Cardiac septum (tissue), 1 donor: ENCODE data around the gene CUL4A. TPM values are rescaled to one million over a fixed set of nuclear protein-coding genes. Genes with fewer than 3 reads are reported as not detected.
"Not testable (repeated sequence)": the region's sequence is repeated elsewhere in the genome, so short reads cannot be mapped to it uniquely, and the experiment has no call there.

Experiments
- DNase-seq: peaks from one replicate; pipeline ENCODE4 v3.0.0-alpha.2; 2020; ENCODE audit warnings: low spot score
- intact Hi-C: fragments of 100-400 bp; cut with DNase I; formaldehyde crosslinking; loops from one replicate; pipeline ENCODE4 v1.14.0; 2022
- total RNA-seq: library from RNA; stranded (reverse); fragmentation: NEBNext Ultra II Directional; extraction: Animal tissue kit (Norgen Biotek cat#: 25700); gene quantifications from one replicate; pipeline ENCODE4 v1.2.1, GENCODE V29; 2021
- donor health status: DM: no; HTN: no; CAD: no.

CUL4A gene
- total RNA-seq, 1 donor from 2014 or later, result 92.5 TPM

GRCh38 chr13:113226873-113227450 is 17.5 kb downstream of the CUL4A start:
- no peak for DNase-seq
- intact Hi-C loops, result loop anchor here (10.0 kb wide), 1 partner anchor 282 kb away; no protein-coding TSS in a partner anchor

DNA sequence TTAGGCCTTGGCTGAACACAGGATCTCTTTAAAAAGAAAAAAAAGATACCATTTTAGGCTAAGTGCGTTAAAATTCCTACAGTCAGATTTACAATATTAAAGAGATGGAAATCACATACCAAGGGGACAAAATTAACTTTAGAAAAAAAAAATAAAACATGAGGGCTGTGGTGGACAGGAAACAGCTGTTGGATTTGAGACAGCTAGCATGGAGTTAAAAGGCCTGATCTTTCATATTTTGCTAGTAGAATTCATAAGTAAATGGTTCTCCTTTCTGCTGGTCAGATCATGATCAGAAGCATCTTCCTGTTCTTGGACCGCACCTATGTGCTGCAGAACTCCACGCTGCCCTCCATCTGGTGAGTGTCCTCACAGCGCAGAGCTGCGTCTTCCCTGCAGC is 19.7 kb downstream of the CUL4A start:
- intact Hi-C loops, result loop anchor here (10.0 kb wide), 1 partner anchor 284 kb away; no protein-coding TSS in a partner anchor
- DNase-seq, result no peak

DNA sequence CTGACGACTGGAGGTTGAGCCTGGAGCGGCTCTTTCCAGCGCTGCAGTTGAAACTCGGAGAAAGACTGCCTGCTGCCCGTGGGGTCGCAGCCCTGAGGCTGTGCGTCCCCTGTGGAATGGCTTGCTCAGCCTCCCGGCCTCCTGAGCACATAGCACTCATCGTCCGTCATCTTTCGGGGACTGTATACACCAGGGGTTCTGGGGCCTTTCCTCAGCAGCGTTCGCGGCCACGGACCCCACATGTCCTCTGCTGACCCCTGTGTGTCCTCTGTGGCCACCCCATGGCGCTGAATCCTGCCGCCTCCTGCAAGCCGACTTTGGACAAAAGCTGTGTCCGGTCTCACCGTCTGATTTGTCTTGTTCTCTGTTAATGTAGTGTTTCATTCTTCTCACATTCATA is 20.4 kb downstream of the CUL4A start:
- intact Hi-C loops, result loop anchor here (10.0 kb wide), 1 partner anchor 285 kb away; no protein-coding TSS in a partner anchor
- no peak for DNase-seq

GRCh38 chr13:113231306-113232207 is 22.1 kb downstream of the CUL4A start:
- DNase-seq, result no peak
- intact Hi-C loops, result no loop called here

DNA sequence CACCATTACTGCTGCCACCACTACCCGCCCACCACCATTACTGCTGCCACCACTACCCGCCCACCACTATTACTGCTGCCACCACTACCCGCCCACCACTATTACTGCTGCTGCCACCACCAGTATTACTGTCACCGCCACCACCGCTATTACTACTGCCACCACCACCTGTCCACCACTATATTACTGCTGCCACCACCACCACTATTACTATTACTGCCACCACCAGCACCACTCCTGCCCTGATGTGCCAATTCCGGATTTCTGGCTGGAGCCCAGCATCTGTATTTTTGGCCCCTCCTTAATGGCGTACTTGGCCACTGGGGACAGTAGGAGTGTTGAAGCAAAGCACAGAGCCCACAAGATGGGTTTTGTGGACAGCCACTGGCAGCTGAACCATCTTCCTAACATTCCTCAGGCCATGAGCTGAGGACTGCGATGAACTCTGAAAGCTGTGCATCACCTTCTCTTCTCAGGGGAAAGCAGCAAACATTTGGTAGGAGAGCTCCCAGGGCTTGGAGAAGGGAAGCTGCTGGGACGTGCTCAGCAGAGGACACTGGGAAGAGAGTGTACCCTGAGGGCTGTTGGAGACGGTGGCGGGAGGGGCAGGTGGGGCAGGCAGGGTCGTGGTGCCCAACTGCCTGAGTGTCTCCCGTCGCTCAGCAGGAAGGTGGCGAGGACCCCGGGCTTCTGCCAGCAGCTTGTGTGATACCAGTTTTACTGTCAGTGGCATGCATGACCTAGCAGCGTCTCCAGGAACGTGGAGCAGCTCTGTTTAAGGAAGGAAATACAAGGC is 23.0 kb downstream of the CUL4A start:
- DNase-seq, result no peak
- intact Hi-C loops, result no loop called here

- intact Hi-C loops, result no loop called here
- no peak for DNase-seq
Observed at GRCh38 chr13:113233101-113233500, 23.7 kb downstream of the CUL4A start.

DNA sequence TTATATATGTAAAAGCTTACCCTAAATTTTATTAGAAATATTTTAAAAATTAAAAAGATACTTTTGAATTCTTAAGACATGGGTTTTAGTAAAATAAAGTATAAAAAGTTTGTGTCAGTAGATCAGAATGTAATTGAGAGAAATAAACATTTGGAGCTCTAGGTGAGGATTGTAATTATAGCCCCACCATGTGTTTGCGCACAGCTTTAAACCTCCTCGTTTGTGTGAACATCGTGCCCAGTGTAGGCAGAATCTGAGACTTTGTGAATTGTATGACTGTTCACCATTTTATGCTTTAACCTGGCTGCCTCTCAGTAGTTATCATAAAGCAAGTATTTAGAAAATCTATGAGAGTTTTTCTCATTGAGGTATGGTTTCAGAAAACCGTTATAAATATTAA is 29.1 kb downstream of the CUL4A start:
- intact Hi-C loops, result no loop called here
- DNase-seq, result no peak

DNA sequence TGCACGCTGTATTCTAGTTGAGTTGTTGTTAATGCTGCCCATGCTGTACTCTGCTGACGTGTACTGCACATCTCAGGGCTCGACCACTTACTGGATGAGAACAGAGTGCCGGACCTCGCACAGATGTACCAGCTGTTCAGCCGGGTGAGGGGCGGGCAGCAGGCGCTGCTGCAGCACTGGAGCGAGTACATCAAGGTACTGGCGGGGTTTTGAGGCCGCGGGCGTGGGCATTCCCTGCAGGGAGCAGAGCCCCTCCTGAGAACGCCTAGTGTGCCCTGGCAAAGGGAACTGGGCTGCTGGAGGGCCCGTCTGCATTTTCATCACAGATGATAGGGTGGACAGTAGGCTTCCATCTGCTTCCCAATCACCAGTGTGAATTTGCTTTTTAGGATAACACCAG is 29.9 kb downstream of the CUL4A start:
- DNase-seq, result no peak
- intact Hi-C loops, result no loop called here

DNA sequence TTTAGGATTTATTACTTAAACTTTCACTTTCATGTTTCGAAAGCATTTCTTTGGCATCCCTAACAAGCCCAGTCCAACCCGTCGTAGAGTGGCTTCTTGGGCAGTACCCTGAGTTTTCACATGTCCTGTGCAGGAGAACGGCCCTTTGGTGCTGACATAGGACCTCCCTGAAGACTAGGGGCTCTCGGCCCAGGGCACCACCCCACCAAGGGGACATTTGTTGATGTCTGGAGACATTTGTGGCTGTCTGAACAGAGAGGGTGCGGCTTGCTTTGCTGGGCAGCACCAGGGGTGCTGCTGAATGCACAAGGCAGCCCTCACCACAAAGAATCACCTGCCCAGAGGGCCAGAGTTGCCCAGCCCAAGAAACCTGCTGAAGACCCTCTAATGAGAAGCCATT is 30.6 kb downstream of the CUL4A start:
- no peak for DNase-seq
- intact Hi-C loops, result no loop called here

DNA sequence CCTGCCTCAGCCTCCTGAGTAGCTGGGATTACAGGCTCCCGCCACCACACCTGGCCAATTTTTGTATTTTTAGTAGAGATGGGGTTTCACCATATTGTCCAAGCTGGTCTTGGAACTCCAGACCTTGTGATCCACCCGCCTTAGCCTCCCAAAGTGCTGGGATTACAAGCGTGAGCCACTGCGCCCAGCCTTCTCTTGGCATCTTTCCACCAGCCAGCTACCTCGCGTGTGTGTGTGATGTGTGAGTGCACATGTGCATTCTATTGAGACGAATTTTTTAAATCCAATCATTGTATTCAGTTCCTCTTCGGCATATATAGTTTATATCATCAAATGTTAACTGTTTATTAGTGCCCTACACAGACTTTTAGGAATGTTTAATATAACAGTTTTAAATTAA is 32.2 kb downstream of the CUL4A start:
- DNase-seq, intact Hi-C loops: not testable (repeated sequence)

- intact Hi-C loops, result no loop called here
Observed at GRCh38 chr13:113243847-113244246, 34.4 kb downstream of the CUL4A start.

DNA sequence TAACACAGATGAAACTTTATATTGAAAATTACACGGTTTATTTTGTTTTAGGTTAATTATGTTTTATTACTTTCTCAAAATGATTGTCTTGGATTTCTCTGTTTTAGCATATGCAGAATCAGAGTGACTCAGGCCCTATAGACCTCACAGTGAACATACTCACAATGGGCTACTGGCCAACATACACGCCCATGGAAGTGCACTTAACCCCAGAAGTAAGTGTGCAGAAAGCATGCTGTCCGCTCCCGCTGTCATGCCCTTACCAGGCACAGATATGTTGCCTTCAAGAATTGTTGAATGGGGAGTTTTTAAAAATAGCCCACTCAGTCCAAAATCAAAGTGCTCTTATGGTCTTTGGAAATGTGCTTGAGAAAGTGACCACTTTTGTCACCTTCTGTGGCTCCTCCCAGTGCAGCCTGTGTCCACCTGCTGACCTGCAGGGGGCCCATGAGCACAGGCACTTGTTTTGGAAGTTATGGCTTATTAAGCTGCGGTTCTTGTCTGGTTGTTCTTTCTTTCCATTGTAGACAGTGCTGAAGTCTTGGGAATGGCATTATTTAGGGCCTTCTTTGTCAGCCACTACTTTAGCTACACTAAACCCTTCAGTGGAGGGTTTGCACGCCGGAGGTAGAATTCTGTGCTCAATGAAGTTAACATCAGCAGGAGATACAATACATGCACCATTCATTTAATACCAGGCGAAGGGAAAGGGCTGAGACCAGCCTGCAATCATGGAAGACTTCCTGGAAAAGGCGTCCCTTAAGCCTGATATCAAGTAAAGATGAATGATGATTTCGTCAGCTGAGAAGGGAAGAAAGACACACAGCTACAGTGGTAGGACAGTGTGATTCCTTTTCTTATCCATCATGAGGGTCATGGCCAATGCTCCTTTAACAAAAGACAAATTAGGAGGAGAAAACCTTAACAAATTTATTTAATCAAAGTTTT is 36.7 kb downstream of the CUL4A start:
- intact Hi-C loops, result no loop called here
- no peak for DNase-seq

More at GRCh38 chr13:113243847-113244246, 34.4 kb downstream of the CUL4A start:
- DNase-seq, result no peak

DNA sequence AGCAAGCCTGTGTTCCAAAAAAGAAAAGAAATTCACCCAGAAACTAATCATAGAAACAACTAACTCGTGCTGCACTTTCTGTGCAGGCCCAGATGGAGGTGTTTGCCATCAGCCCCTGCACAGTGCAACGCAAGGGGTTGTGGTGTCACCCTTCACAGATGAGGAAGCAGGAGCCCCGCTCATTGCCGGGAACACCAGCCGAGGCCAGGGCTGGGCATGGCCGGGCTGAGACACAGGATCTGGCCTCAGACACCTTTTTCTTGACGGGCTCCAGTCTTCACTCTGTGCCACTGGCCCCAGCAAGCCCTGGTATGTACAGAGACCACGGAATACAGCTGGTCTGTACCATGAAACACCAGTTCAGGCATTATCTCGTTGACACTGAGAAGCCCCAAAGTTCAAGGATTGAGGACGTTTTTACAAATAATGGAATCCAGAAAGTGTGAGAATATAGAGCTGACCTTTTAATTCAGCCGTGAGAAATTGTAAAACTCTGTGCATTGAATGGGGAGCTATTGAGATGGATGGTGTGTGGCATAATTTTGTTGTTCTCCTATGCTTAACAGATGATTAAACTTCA is 43.2 kb downstream of the CUL4A start:
- intact Hi-C loops, result no loop called here
- no peak for DNase-seq

- DNase-seq, intact Hi-C loops: not testable (repeated sequence)
Observed at GRCh38 chr13:113257908-113258307, 48.5 kb downstream of the CUL4A start.

DNA sequence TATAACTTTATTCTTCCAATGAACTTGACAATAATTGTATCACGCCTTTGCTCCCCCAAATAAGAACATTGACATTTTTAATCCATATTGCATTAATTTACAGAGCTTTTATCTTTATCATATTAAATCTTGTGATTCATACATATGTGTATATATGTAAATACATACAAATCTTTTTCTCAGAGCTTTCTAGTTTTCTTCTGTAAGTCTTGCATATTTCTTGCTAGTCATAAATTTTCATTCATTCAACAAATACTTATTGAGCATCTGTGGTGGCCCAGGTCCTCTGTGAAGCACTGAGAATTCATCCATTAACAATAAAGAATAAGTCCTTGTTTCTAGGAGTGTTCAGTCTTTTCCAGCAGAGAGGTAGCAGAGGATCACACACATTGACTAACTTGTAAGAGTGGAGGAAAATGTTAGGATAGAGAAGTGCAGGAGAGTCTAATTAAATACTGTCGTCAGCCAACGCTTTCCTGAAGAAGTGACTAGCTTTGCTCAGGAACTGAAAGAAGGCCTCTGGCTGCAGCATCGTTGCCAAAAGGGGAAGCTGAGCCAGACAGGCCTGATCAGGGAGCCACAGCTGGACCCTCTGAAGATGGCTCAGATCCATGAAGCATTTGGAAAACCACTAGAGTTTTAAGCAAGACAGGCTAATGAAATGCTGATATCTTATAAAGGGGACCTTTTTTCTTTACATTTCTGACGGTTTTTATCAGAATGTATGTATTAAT is 49.1 kb downstream of the CUL4A start:
- intact Hi-C loops, result no loop called here
- DNase-seq, result no peak

- intact Hi-C loops, result no loop called here
- DNase-seq, result no peak
Observed at GRCh38 chr13:113260996-113261395, 51.6 kb downstream of the CUL4A start.

DNA sequence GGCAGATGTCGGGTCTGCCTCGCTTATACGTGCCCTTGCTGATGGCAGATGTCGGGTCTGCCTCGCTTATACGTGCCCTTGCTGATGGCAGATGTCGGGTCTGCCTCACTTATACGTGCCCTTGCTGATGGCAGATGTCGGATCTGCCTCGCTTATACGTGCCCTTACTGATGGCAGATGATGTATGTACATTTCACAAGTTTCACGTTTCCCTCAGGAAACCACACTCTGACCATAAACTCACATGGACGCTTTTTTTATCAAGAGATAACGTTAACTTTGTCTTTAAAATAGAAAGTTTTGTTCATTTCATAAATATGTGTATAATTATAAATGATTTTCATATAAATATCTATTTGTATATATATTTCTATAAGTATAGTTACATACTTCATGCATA is 53.6 kb downstream of the CUL4A start:
- DNase-seq, intact Hi-C loops: not testable (repeated sequence)
